ENCODE measurements around the gene ZNF429.
"Not testable (repeated sequence)": the region's sequence is repeated elsewhere in the genome, so short reads cannot be mapped to it uniquely, and the experiment has no call there.

ZNF429 gene

GRCh38 chr19:21593502-21593901 is 88.1 kb downstream of the ZNF429 start:
- no peak for DNase-seq

DNA sequence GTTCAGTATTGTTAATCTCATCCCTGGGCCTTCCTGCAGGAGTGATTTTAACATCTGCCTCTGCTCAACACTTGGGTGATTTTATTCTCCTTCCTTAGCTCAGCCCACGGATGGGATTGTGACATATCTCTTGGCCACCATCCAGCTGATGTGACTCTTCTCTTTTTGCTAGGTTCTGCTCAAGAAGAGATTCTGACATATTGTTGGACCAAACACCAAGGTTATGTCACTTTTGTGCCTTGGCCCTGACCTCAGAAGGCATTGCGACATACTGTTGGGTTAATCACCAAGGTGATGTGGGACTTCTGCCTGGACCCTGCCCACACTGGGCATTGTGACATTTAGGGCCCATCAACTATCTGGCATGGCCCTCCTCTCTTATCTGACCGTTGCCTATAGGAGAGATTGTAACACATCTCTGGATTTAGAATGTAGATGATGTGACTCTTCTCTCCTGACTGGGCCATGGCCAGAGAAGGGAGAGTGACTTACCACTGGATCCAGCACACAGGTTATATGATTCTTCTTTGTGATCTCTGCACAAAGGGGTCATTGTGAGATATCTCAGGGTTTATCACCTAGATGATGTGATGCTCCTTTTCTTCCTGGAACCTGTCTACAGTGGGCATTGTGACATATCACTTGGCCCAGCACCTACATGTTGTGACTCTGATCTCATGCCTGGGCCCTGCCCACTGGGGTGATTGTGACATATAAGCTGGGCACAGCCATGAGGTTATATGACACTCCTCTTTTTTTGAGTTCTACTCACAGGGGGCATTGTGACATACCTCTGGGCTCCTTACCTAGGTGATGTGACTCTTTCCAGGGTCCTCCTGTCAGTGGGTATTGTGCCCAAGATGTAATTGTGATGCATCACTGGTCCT is 88.8 kb downstream of the ZNF429 start:
- no peak for DNase-seq

GRCh38 chr19:21595185-21595584 is 89.8 kb downstream of the ZNF429 start:
- no peak for DNase-seq

DNA sequence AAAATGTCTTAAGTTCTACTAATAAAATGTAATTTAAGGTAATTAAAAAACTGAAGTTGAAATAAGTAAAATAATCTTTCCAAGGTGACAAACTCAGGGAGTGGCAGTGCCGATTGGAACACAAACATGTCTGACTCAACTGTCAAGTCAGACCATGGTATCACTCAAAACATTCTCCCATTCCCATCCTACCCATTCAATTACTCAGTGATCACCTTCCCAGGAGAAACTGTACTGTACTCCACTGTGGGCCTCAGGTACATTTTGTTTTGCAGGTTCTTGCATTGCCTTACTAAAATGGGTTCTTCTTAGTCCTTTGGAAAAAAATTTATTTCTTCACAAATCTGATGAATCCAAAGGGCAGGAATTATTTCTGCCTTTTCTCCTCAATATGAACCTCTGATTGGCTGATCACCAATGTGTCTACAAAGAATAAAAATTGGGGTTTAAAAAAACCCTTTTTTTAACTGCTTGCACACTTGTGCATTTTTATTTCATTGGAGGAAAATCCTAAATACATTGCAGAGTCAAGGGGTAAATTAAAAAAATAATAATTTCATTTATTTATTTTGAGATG is 96.8 kb downstream of the ZNF429 start:
- no peak for DNase-seq

DNA sequence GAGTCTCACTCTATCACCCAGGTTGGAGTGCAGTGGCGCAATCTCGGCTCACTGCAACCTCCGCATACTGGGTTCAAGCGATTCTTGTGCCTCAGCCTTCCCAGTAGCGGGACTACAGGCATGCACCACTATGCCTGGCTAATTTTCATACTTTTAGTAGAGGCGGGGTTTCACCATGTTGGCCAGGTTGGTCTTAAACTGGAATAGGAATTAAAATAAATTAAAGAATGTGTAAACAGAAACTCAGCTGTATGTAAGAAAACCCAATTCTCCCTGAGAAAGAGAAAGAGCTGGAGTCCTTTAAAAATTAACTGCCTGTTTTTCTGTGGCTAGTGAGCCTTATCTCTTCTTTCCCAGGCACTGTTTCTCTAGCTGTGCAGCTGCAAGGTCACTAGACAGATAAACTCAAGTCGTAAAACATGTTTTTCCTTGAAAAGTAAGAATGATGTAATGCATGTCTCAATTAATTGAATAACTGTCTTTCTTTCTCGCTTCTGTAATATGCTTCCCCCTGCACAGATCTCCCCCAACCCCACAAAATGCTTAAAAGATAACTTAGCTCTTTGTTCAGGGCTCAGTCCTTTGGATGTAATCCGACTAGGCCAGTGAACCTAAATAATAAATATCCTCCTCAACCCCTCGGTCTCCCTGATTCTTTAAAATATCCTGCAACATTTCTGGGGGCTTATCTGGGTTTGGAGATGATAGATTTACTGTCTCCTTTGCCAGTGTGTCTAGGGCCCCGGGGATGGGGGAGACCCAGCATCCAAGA is 97.4 kb downstream of the ZNF429 start:
- not testable (repeated sequence) for DNase-seq

- no peak for DNase-seq
Measured at GRCh38 chr19:21603431-21604231, 98.2 kb downstream of the ZNF429 start.

DNA sequence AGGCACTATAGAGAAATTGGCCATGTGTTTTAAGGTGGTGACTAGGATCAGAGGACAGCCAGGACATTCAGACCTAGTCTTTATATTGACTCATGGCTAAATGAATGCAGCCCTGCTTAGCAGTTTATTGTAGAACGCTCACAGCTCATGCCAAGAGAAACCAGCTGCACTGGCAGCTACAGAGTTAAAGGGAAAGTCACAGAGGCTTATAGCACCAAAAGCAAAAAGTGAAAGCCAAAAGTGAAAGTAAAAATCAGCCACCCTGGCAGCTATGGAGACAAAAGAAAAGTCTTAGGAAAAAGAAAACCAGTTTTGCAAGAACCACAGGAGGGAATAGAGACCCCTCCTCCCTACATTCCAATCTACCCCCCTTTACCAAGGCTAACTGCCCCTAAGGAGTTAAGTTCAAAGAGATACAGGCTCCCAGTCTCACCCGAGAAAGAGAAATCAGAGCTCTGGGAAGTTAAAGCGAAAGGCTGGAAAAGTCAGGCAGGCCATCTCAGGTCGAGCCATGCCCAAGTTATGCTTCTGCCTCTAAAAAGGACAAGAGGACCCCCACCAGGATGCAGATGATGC is 99.0 kb downstream of the ZNF429 start:
- DNase-seq: no peak

All from activated T-cell treated with anti-CD3 and anti-CD28 coated beads, Interleukin-2, amount 50 U/mL, for 1 hour (primary cell).